GM23338 (cell line): ENCODE data around the gene FGG. TPM values are rescaled to one million over a fixed set of nuclear protein-coding genes. Genes with fewer than 3 reads are reported as not detected.

ENCODE experiments used
- ATAC-seq: fragments of 200-7000 bp; cut with Tn5 transposase; 3 replicates; pipeline ENCODE4 v1.9.1; 2020
- DNase-seq: peaks from one replicate; pipeline ENCODE4 v3.0.0-alpha.2; 2015; ENCODE audit warnings: low spot score
- H2AFZ ChIP-seq: fragments of 200-600 bp; sonication (generic); 2 replicates; pipeline ENCODE4 v1.8.0; 2016; ENCODE audit warnings: antibody characterized with exemption, mild to moderate bottlenecking, moderate library complexity
- H3F3A ChIP-seq: fragments of 200-600 bp; sonication (generic); replicated peaks from 2 replicates; pipeline ENCODE4 v1.8.0; 2017; ENCODE audit warnings: antibody characterized with exemption, mixed run types, low read depth
- H3K27ac ChIP-seq: fragments of 200-600 bp; sonication (generic); 2 replicates; pipeline ENCODE4 v1.6.1; 2016; ENCODE audit warnings: low read depth
- H3K27me3 ChIP-seq: fragments of 200-600 bp; sonication (generic); 2 replicates; pipeline ENCODE4 v1.8.0; 2016; ENCODE audit warnings: mild to moderate bottlenecking, mixed run types, moderate library complexity; ENCODE audit not compliant: insufficient read depth
- H3K36me3 ChIP-seq: fragments of 200-600 bp; sonication (generic); 2 replicates; pipeline ENCODE4 v1.8.0; 2016; ENCODE audit warnings: mild to moderate bottlenecking; ENCODE audit not compliant: insufficient read depth
- H3K4me1 ChIP-seq: fragments of 200-600 bp; sonication (generic); 2 replicates; pipeline ENCODE4 v1.8.0; 2016; ENCODE audit warnings: mild to moderate bottlenecking, moderate library complexity; ENCODE audit not compliant: insufficient read depth
- H3K4me2 ChIP-seq: fragments of 200-600 bp; sonication (generic); 2 replicates; pipeline ENCODE4 v1.7.1; 2017; ENCODE audit warnings: mixed run types
- H3K4me3 ChIP-seq: fragments of 200-600 bp; sonication (generic); 2 replicates; pipeline ENCODE4 v1.6.1; 2016; ENCODE audit warnings: mixed run types
- H3K79me2 ChIP-seq: fragments of 200-600 bp; sonication (generic); replicated peaks from 2 replicates; pipeline ENCODE4 v1.8.0; 2017; ENCODE audit warnings: mild to moderate bottlenecking; ENCODE audit not compliant: insufficient read depth
- H3K9me2 ChIP-seq: fragments of 200-600 bp; sonication (generic); 2 replicates; pipeline ENCODE4 v1.8.0; 2017; ENCODE audit not compliant: insufficient read depth
- H4K20me1 ChIP-seq: fragments of 200-600 bp; sonication (generic); replicated peaks from 2 replicates; pipeline ENCODE4 v1.8.0; 2017; ENCODE audit warnings: mild to moderate bottlenecking; ENCODE audit not compliant: insufficient read depth
- H3K27ac Mint-ChIP-seq: 2 replicates; pipeline ENCODE4 v1.8.0; 2020; ENCODE audit warnings: inconsistent platforms, mild to moderate bottlenecking, moderate library complexity, mixed read lengths
- H3K27me3 Mint-ChIP-seq: 3 replicates; pipeline ENCODE4 v1.8.0; 2022; ENCODE audit warnings: low read depth, mild to moderate bottlenecking, moderate library complexity, mixed read lengths, inconsistent platforms; ENCODE audit not compliant: insufficient read depth, poor library complexity
- H3K36me3 Mint-ChIP-seq: 3 replicates; pipeline ENCODE4 v1.8.0; 2021; ENCODE audit warnings: low read depth, mild to moderate bottlenecking, inconsistent platforms, moderate library complexity, mixed read lengths
- H3K4me1 Mint-ChIP-seq: 3 replicates; pipeline ENCODE4 v1.8.0; 2020; ENCODE audit warnings: mild to moderate bottlenecking, inconsistent platforms, mixed read lengths
- H3K4me3 Mint-ChIP-seq: 3 replicates; pipeline ENCODE4 v1.8.0; 2021; ENCODE audit warnings: moderate library complexity, mild to moderate bottlenecking, inconsistent platforms, mixed read lengths
- H3K9me3 Mint-ChIP-seq: 3 replicates; pipeline ENCODE4 v1.8.0; 2020; ENCODE audit warnings: moderate library complexity, mild to moderate bottlenecking, inconsistent platforms, mixed read lengths
- CREB1 ChIP-seq: fragments of 250-450 bp; sonication (Bioruptor Pico); IDR thresholded peaks from 2 replicates; pipeline ENCODE4 v1.5.0; 2020; ENCODE audit warnings: low read depth, mild to moderate bottlenecking, moderate library complexity
- polyA plus RNA-seq: library from polyadenylated mRNA; unstranded; fragments of >200 nt; fragmentation: Nextera tagmentation; extraction: Ambion mirVana; gene quantifications from 2 replicates; pipeline ENCODE4 v1.2.1, GENCODE V29; 2016
- total RNA-seq: library from RNA; depleted of rRNA; stranded (reverse); fragments of >200 nt; shearing (Covaris generic); gene quantifications from 2 replicates; pipeline ENCODE4 v1.2.3, GENCODE V29; 2014
- TF ChIP-seq, protein P1 (sequence below): IDR thresholded peaks from one replicate; pipeline ENCODE4 v1.6.1; 2018; ENCODE audit warnings: antibody characterized with exemption; ENCODE audit not compliant: unreplicated experiment
- TF ChIP-seq, protein P2 (sequence below): fragments of 250-450 bp; sonication (Bioruptor Pico); IDR thresholded peaks from 2 replicates; pipeline ENCODE4 v1.5.0; 2020; ENCODE audit warnings: mild to moderate bottlenecking, moderate library complexity
- TF ChIP-seq, protein P3 (sequence below), 2 experiments: fragments of 200-600 bp in 1 of 2; sonication (generic) in 1 of 2; conservative IDR thresholded peaks; 2 replicates each; pipeline versions ENCODE4 v1.5.1 to v1.6.1; 2016 to 2017; ENCODE audit warnings: antibody characterized with exemption in 2 of 2, low read depth in 2 of 2, mild to moderate bottlenecking in 2 of 2, moderate library complexity in 1 of 2

The FGG gene
- total and polyA plus RNA-seq, 2 experiments from 2014 or later, result not detected

DNA sequence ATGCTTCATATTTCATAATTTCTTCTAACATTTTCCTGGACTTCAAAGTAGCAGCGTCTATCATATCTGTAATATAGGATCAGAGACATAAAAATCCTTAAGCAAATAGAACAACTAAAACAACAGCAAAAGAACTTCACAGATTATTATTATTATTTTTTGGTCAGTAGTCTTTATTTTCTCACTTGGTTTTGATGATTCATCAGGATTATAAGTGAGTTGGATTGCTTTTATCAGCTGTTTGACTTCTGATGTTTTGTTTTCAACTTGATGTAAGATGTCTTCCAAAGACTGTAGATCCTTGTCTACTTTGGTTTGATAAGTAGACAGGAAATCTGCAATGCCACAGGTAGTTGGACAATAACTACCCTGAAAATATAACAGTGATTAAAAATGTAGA is 623 bp downstream of the FGG start:
- no peak for DNase-seq
- Mint-ChIP-seq H3K27me3 (no peaks in the 10 kb centered on the region), H3K4me1 (0 out of 3 replicates have a peak, but pooled peaks cover under 1% of the 10 kb centered on the region), H3K36me3 (no peaks in the 10 kb centered on the region), H3K27ac (no peak overlapping the region), H3K9me3 (no peaks in the 10 kb centered on the region), H3K4me3 (no peak overlapping the region)
- no peaks in the 10 kb centered on the region for H3K36me3 ChIP-seq
- no peaks in the 10 kb centered on the region for H3K9me2 ChIP-seq
- no peaks in the 10 kb centered on the region for H3F3A ChIP-seq
- H3K4me3 ChIP-seq, result no peak overlapping the region
- TF ChIP-seq, protein P1, sequence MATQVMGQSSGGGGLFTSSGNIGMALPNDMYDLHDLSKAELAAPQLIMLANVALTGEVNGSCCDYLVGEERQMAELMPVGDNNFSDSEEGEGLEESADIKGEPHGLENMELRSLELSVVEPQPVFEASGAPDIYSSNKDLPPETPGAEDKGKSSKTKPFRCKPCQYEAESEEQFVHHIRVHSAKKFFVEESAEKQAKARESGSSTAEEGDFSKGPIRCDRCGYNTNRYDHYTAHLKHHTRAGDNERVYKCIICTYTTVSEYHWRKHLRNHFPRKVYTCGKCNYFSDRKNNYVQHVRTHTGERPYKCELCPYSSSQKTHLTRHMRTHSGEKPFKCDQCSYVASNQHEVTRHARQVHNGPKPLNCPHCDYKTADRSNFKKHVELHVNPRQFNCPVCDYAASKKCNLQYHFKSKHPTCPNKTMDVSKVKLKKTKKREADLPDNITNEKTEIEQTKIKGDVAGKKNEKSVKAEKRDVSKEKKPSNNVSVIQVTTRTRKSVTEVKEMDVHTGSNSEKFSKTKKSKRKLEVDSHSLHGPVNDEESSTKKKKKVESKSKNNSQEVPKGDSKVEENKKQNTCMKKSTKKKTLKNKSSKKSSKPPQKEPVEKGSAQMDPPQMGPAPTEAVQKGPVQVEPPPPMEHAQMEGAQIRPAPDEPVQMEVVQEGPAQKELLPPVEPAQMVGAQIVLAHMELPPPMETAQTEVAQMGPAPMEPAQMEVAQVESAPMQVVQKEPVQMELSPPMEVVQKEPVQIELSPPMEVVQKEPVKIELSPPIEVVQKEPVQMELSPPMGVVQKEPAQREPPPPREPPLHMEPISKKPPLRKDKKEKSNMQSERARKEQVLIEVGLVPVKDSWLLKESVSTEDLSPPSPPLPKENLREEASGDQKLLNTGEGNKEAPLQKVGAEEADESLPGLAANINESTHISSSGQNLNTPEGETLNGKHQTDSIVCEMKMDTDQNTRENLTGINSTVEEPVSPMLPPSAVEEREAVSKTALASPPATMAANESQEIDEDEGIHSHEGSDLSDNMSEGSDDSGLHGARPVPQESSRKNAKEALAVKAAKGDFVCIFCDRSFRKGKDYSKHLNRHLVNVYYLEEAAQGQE, result no peak
- TF ChIP-seq, protein P2, sequence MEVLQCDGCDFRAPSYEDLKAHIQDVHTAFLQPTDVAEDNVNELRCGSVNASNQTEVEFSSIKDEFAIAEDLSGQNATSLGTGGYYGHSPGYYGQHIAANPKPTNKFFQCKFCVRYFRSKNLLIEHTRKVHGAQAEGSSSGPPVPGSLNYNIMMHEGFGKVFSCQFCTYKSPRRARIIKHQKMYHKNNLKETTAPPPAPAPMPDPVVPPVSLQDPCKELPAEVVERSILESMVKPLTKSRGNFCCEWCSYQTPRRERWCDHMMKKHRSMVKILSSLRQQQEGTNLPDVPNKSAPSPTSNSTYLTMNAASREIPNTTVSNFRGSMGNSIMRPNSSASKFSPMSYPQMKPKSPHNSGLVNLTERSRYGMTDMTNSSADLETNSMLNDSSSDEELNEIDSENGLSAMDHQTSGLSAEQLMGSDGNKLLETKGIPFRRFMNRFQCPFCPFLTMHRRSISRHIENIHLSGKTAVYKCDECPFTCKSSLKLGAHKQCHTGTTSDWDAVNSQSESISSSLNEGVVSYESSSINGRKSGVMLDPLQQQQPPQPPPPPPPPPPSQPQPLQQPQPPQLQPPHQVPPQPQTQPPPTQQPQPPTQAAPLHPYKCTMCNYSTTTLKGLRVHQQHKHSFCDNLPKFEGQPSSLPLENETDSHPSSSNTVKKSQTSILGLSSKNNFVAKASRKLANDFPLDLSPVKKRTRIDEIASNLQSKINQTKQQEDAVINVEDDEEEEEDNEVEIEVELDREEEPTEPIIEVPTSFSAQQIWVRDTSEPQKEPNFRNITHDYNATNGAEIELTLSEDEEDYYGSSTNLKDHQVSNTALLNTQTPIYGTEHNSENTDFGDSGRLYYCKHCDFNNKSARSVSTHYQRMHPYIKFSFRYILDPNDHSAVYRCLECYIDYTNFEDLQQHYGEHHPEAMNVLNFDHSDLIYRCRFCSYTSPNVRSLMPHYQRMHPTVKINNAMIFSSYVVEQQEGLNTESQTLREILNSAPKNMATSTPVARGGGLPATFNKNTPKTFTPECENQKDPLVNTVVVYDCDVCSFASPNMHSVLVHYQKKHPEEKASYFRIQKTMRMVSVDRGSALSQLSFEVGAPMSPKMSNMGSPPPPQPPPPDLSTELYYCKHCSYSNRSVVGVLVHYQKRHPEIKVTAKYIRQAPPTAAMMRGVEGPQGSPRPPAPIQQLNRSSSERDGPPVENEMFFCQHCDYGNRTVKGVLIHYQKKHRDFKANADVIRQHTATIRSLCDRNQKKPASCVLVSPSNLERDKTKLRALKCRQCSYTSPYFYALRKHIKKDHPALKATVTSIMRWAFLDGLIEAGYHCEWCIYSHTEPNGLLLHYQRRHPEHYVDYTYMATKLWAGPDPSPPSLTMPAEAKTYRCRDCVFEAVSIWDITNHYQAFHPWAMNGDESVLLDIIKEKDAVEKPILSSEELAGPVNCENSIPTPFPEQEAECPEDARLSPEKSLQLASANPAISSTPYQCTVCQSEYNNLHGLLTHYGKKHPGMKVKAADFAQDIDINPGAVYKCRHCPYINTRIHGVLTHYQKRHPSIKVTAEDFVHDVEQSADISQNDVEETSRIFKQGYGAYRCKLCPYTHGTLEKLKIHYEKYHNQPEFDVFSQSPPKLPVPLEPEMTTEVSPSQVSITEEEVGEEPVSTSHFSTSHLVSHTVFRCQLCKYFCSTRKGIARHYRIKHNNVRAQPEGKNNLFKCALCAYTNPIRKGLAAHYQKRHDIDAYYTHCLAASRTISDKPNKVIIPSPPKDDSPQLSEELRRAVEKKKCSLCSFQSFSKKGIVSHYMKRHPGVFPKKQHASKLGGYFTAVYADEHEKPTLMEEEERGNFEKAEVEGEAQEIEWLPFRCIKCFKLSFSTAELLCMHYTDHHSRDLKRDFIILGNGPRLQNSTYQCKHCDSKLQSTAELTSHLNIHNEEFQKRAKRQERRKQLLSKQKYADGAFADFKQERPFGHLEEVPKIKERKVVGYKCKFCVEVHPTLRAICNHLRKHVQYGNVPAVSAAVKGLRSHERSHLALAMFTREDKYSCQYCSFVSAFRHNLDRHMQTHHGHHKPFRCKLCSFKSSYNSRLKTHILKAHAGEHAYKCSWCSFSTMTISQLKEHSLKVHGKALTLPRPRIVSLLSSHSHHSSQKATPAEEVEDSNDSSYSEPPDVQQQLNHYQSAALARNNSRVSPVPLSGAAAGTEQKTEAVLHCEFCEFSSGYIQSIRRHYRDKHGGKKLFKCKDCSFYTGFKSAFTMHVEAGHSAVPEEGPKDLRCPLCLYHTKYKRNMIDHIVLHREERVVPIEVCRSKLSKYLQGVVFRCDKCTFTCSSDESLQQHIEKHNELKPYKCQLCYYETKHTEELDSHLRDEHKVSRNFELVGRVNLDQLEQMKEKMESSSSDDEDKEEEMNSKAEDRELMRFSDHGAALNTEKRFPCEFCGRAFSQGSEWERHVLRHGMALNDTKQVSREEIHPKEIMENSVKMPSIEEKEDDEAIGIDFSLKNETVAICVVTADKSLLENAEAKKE (CRISPR knock-in tag), result no peak
- no peak for TF ChIP-seq CREB1 (CRISPR knock-in tag)
- TF ChIP-seq, protein P3, sequence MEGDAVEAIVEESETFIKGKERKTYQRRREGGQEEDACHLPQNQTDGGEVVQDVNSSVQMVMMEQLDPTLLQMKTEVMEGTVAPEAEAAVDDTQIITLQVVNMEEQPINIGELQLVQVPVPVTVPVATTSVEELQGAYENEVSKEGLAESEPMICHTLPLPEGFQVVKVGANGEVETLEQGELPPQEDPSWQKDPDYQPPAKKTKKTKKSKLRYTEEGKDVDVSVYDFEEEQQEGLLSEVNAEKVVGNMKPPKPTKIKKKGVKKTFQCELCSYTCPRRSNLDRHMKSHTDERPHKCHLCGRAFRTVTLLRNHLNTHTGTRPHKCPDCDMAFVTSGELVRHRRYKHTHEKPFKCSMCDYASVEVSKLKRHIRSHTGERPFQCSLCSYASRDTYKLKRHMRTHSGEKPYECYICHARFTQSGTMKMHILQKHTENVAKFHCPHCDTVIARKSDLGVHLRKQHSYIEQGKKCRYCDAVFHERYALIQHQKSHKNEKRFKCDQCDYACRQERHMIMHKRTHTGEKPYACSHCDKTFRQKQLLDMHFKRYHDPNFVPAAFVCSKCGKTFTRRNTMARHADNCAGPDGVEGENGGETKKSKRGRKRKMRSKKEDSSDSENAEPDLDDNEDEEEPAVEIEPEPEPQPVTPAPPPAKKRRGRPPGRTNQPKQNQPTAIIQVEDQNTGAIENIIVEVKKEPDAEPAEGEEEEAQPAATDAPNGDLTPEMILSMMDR (conservative IDR thresholded peaks at IDR 0.05; ENCODE audit: low read depth in 2 of 2), result no peak
- H2AFZ ChIP-seq, result no peak overlapping the region; the same call in 1 of the 2 replicates
- no peak for ATAC-seq
- no peaks in the 10 kb centered on the region for H3K79me2 ChIP-seq
- no peaks in the 10 kb centered on the region for H3K27me3 ChIP-seq
- no peak overlapping the region for H3K27ac ChIP-seq
- H4K20me1 ChIP-seq, result no peaks in the 10 kb centered on the region
- H3K4me1 ChIP-seq, result no peaks in the 10 kb centered on the region
- no peak overlapping the region for H3K4me2 ChIP-seq
